Activated naive CD4-positive, alpha-beta T cell treated with anti-CD3 and anti-CD28 coated beads, Interleukin-2, amount 10 ng/mL, durations not matched to agents 7 days and 5 days (primary cell): Measurements from ENCODE around the gene KLK6.

Experiments used
- CTCF ChIA-PET: fragments of 350-600 bp; sonication (Branson Sonifier 250); formaldehyde crosslinking; loops from one replicate; lab custom pipeline; 2021; ENCODE audit warnings: antibody characterized with exemption; lab: Charles Lee
- DNase-seq: peaks from one replicate; pipeline ENCODE4 v3.0.0-alpha.2; 2020
- H3K27ac Mint-ChIP-seq: one replicate; pipeline ENCODE4 v1.8.0; 2021; ENCODE audit warnings: mild to moderate bottlenecking, moderate library complexity, mixed read lengths
- H3K27me3 Mint-ChIP-seq: one replicate; pipeline ENCODE4 v1.8.0; 2021; ENCODE audit warnings: mild to moderate bottlenecking, mixed read lengths
- H3K36me3 Mint-ChIP-seq: one replicate; pipeline ENCODE4 v1.8.0; 2021; ENCODE audit warnings: mixed read lengths
- H3K4me1 Mint-ChIP-seq: one replicate; pipeline ENCODE4 v1.8.0; 2021; ENCODE audit warnings: mixed read lengths
- H3K4me3 Mint-ChIP-seq: one replicate; pipeline ENCODE4 v1.8.0; 2021; ENCODE audit warnings: mild to moderate bottlenecking, moderate library complexity, mixed read lengths
- H3K9me3 Mint-ChIP-seq: one replicate; pipeline ENCODE4 v1.8.0; 2021; ENCODE audit warnings: mixed read lengths

KLK6 gene

GRCh38 chr19:50957587-50957986 lies 11.8 kb downstream of the KLK6 start:
- H3K36me3 Mint-ChIP-seq = no peaks in the 10 kb centered on the region
- no peaks in the 10 kb centered on the region for H3K4me1 Mint-ChIP-seq
- no peak overlapping the region for H3K4me3 Mint-ChIP-seq
- H3K27me3 Mint-ChIP-seq = peaks cover 11% of the 10 kb centered on the region
- H3K9me3 Mint-ChIP-seq = peaks cover 6% of the 10 kb centered on the region
- no peak for DNase-seq
- no peak overlapping the region for H3K27ac Mint-ChIP-seq
- CTCF ChIA-PET = no interaction called here

- H3K9me3 Mint-ChIP-seq = no peaks in the 10 kb centered on the region
- CTCF ChIA-PET = no interaction called here
- H3K4me3 Mint-ChIP-seq = no peak within 1 kb of the TSS
- peaks cover 11% of the 10 kb centered on the region for H3K27me3 Mint-ChIP-seq
- no peaks in the 10 kb centered on the region for H3K36me3 Mint-ChIP-seq
- H3K4me1 Mint-ChIP-seq = no peaks in the 10 kb centered on the region
- DNase-seq = no peak
- no peak within 1 kb of the TSS for H3K27ac Mint-ChIP-seq
Observed at GRCh38 chr19:50952910-50953309, 16.5 kb downstream of the KLK6 start, which contains the start of gene KLK5. KLK5 (minus strand) TSS chr19:50953038; CDS start chr19:50952657, 381 bp downstream.

GRCh38 chr19:50949861-50950260 lies 19.5 kb downstream of the KLK6 start:
- no peak overlapping the region for H3K4me3 Mint-ChIP-seq
- no peaks in the 10 kb centered on the region for H3K9me3 Mint-ChIP-seq
- peaks cover 6% of the 10 kb centered on the region for H3K27me3 Mint-ChIP-seq
- no peak for DNase-seq
- CTCF ChIA-PET = no interaction called here
- no peaks in the 10 kb centered on the region for H3K4me1 Mint-ChIP-seq
- no peaks in the 10 kb centered on the region for H3K36me3 Mint-ChIP-seq
- H3K27ac Mint-ChIP-seq = no peak overlapping the region

GRCh38 chr19:50947123-50947522 lies 22.3 kb downstream of the KLK6 start:
- no peaks in the 10 kb centered on the region for H3K36me3 Mint-ChIP-seq
- peaks cover 4% of the 10 kb centered on the region for H3K27me3 Mint-ChIP-seq
- H3K9me3 Mint-ChIP-seq = no peaks in the 10 kb centered on the region
- no peak overlapping the region for H3K4me3 Mint-ChIP-seq
- no peak for DNase-seq
- CTCF ChIA-PET = interaction anchor here (0.8 to 1.1 kb wide), 2 partner anchors 17 to 146 kb away, joined by 3 read pairs; no protein-coding TSS in a partner anchor
- no peak overlapping the region for H3K27ac Mint-ChIP-seq
- H3K4me1 Mint-ChIP-seq = no peaks in the 10 kb centered on the region

GRCh38 chr19:50944795-50945194 lies 24.6 kb downstream of the KLK6 start:
- no peak for DNase-seq
- no peak overlapping the region for H3K27ac Mint-ChIP-seq
- no peaks in the 10 kb centered on the region for H3K9me3 Mint-ChIP-seq
- CTCF ChIA-PET = interaction anchor here (1.6 kb wide), 1 partner anchor 12 kb away, joined by 3 read pairs; no protein-coding TSS in a partner anchor
- H3K27me3 Mint-ChIP-seq = peaks cover 8% of the 10 kb centered on the region
- no peaks in the 10 kb centered on the region for H3K36me3 Mint-ChIP-seq
- H3K4me1 Mint-ChIP-seq = no peaks in the 10 kb centered on the region
- H3K4me3 Mint-ChIP-seq = no peak overlapping the region

GRCh38 chr19:50943074-50943828 lies 26.1 kb downstream of the KLK6 start:
- CTCF ChIA-PET = no interaction called here
- Mint-ChIP-seq H3K27me3 (peaks cover 8% of the 10 kb centered on the region), H3K4me1 (no peaks in the 10 kb centered on the region), H3K9me3 (no peaks in the 10 kb centered on the region), H3K27ac (no peak overlapping the region), H3K4me3 (no peak overlapping the region), H3K36me3 (no peaks in the 10 kb centered on the region)
- DNase-seq = no peak

- no peak for DNase-seq
- no peak overlapping the region for H3K4me3 Mint-ChIP-seq
- H3K4me1 Mint-ChIP-seq = no peaks in the 10 kb centered on the region
- H3K9me3 Mint-ChIP-seq = no peaks in the 10 kb centered on the region
- H3K27me3 Mint-ChIP-seq = peaks cover 8% of the 10 kb centered on the region
- CTCF ChIA-PET = no interaction called here
- no peaks in the 10 kb centered on the region for H3K36me3 Mint-ChIP-seq
- H3K27ac Mint-ChIP-seq = no peak overlapping the region
Observed at GRCh38 chr19:50939596-50939995, 29.8 kb downstream of the KLK6 start.

- peaks cover 3% of the 10 kb centered on the region for H3K4me1 Mint-ChIP-seq
Observed at GRCh38 chr19:50933640-50934039, 35.8 kb downstream of the KLK6 start.

GRCh38 chr19:50932690-50933083 lies 36.7 kb downstream of the KLK6 start:
- Mint-ChIP-seq H3K4me1 (peaks cover 3% of the 10 kb centered on the region), H3K36me3 (no peaks in the 10 kb centered on the region), H3K27me3 (peaks cover 21% of the 10 kb centered on the region), H3K9me3 (no peaks in the 10 kb centered on the region), H3K4me3 (no peak overlapping the region), H3K27ac (no peak overlapping the region)
- CTCF ChIA-PET = interaction anchor here (0.7 kb wide), 1 partner anchor 232 kb away, joined by 3 read pairs; no protein-coding TSS in a partner anchor
- no peak for DNase-seq

More at GRCh38 chr19:50933640-50934039, 35.8 kb downstream of the KLK6 start:
- Mint-ChIP-seq H3K4me3 (no peak overlapping the region), H3K9me3 (no peaks in the 10 kb centered on the region), H3K27me3 (peaks cover 21% of the 10 kb centered on the region), H3K27ac (no peak overlapping the region), H3K36me3 (no peaks in the 10 kb centered on the region)
- CTCF ChIA-PET = interaction anchor here (0.7 to 1.0 kb wide), 2 partner anchors 9 to 85 kb away, joined by 3 to 4 read pairs; no protein-coding TSS in a partner anchor
- no peak for DNase-seq

- CTCF ChIA-PET = no interaction called here
- Mint-ChIP-seq H3K27ac (no peak overlapping the region), H3K27me3 (peaks cover 21% of the 10 kb centered on the region), H3K36me3 (no peaks in the 10 kb centered on the region), H3K4me1 (peaks cover 3% of the 10 kb centered on the region), H3K9me3 (no peaks in the 10 kb centered on the region), H3K4me3 (no peak overlapping the region)
- DNase-seq = no peak
Observed at GRCh38 chr19:50932018-50932689, 37.2 kb downstream of the KLK6 start.

- H3K27ac Mint-ChIP-seq = no peak overlapping the region
- DNase-seq = no peak
- no peaks in the 10 kb centered on the region for H3K36me3 Mint-ChIP-seq
- peaks cover 3% of the 10 kb centered on the region for H3K4me1 Mint-ChIP-seq
- no peak overlapping the region for H3K4me3 Mint-ChIP-seq
- peaks cover 21% of the 10 kb centered on the region for H3K27me3 Mint-ChIP-seq
- CTCF ChIA-PET = interaction anchor here (1.6 kb wide), 1 partner anchor 9 kb away, joined by 6 read pairs; no protein-coding TSS in a partner anchor
- H3K9me3 Mint-ChIP-seq = no peaks in the 10 kb centered on the region
Observed at GRCh38 chr19:50931023-50931422, 38.4 kb downstream of the KLK6 start.

GRCh38 chr19:50928831-50929230 lies 40.6 kb downstream of the KLK6 start:
- Mint-ChIP-seq H3K4me3 (no peak overlapping the region), H3K9me3 (no peaks in the 10 kb centered on the region), H3K27me3 (peaks cover 21% of the 10 kb centered on the region), H3K36me3 (no peaks in the 10 kb centered on the region), H3K27ac (no peak overlapping the region), H3K4me1 (peaks cover 3% of the 10 kb centered on the region)
- CTCF ChIA-PET = interaction anchor here (1.0 kb wide), 1 partner anchor 168 kb away, joined by 3 read pairs; no protein-coding TSS in a partner anchor
- DNase-seq = no peak

GRCh38 chr19:50926144-50926543 lies 43.2 kb downstream of the KLK6 start:
- CTCF ChIA-PET = interaction anchor here (0.8 kb wide), 1 partner anchor 170 kb away, joined by 3 read pairs; no protein-coding TSS in a partner anchor
- H3K36me3 Mint-ChIP-seq = no peaks in the 10 kb centered on the region
- no peak overlapping the region for H3K27ac Mint-ChIP-seq

GRCh38 chr19:50925734-50926133 lies 43.7 kb downstream of the KLK6 start:
- Mint-ChIP-seq H3K27me3 (peaks cover 22% of the 10 kb centered on the region), H3K27ac (no peak overlapping the region), H3K9me3 (no peaks in the 10 kb centered on the region), H3K4me3 (no peak overlapping the region), H3K36me3 (no peaks in the 10 kb centered on the region), H3K4me1 (peaks cover 11% of the 10 kb centered on the region)
- CTCF ChIA-PET = interaction anchor here (0.8 to 1.2 kb wide), 2 partner anchors 171 kb away, joined by 3 read pairs; no protein-coding TSS in a partner anchor
- DNase-seq = no peak

More at GRCh38 chr19:50926144-50926543, 43.2 kb downstream of the KLK6 start:
- no peak overlapping the region for H3K4me3 Mint-ChIP-seq
- H3K9me3 Mint-ChIP-seq = no peaks in the 10 kb centered on the region
- no peak for DNase-seq
- peaks cover 11% of the 10 kb centered on the region for H3K4me1 Mint-ChIP-seq
- peaks cover 26% of the 10 kb centered on the region for H3K27me3 Mint-ChIP-seq
